AG04450 (cell line): Measurements from ENCODE around the gene TMEM185B. TPM values are rescaled to one million over a fixed set of nuclear protein-coding genes. Genes with fewer than 3 reads are reported as not detected.

ENCODE experiments used
- CTCF ChIA-PET: fragments of 300-600, 350-600 bp; formaldehyde crosslinking; extraction: SDS; loops from one replicate; lab custom pipeline; 2022; ENCODE audit warnings: antibody characterized with exemption, inconsistent platforms; lab: Charles Lee
- POLR2A ChIA-PET: fragments of 350-600 bp; formaldehyde crosslinking; extraction: SDS; loops from one replicate; lab custom pipeline; 2021; ENCODE audit warnings: antibody characterized with exemption, inconsistent platforms; lab: Yijun Ruan, JAX
- DNase-seq: peaks from one replicate; pipeline ENCODE4 v3.0.0-alpha.2; 2011; ENCODE audit warnings: low read depth, low spot score
- H3K27ac ChIP-seq: one replicate; pipeline ENCODE4 v1.5.1; 2012; ENCODE audit warnings: low read depth, low read length, control low read depth
- H3K27me3 ChIP-seq: one replicate; pipeline ENCODE4 v1.6.0; 2012; ENCODE audit warnings: low read length; ENCODE audit not compliant: control insufficient read depth, insufficient read depth
- H3K4me3 ChIP-seq: 2 replicates; pipeline ENCODE4 v1.5.1; 2011; ENCODE audit warnings: mild to moderate bottlenecking, low read depth, low read length, control low read depth
- H3K9me3 ChIP-seq: 2 replicates; pipeline ENCODE4 v1.5.1; 2012; ENCODE audit warnings: low read length; ENCODE audit not compliant: control insufficient read depth, insufficient read depth
- polyA plus RNA-seq: library from polyadenylated mRNA; depleted of rRNA; stranded (reverse); fragments of >200 nt; gene quantifications from 2 replicates; pipeline ENCODE4 v1.2.3, GENCODE V29; 2011
- TF ChIP-seq, protein P1 (sequence below): IDR thresholded peaks from 2 replicates; pipeline ENCODE4 v1.5.1; 2011; ENCODE audit warnings: low read depth, low read length, control low read depth, inconsistent platforms

The TMEM185B gene
- polyA plus RNA-seq, 1 experiment: 21.8 TPM

DNA sequence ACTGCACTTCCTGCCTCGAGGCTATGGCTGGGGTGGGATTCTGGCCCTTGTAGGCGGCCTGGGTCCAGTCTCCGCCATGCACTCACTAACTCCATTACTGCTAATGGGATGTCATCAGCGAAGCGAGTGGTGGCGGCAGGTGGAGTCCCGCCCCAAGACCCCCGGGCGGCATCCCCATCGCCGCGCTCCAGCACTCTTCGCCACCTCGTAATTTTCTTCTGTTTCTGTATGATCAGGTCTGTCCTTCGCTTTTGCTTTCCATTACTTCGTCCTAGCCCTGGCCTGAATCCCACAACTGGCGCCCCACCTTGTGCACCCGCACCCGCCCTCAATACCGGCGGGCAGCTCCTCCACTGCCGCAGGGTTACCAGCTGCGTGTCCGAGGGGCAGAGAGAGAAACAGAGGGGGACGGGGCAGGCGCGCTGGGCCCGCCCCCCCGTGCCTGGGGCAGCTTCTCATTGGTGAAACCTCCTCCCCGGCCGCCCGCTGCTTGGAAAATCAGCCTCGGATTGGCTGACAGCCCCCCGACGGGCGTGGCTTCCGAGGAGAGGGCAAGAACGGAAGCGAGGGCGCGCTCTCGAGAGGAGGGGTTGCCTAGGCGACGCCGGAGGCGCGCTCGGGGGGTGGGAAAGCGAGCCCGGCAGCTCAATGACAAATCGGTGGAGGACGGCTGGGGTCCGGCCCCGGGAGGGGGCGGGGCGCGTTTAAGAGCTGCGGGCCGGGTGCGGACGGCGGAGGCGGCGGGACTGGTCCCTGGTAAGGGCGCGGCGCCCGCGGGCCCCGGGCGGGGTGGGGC, 29.2 kb upstream of the TMEM185B start, which contains the start of gene RALB:
RALB (plus strand) TSS at position 628 of the 796 bp plus-strand sequence. CDS start 25,813 bp downstream, outside the sequence.
- DNase-seq: peak; percentile 95
- ChIA-PET CTCF (interaction anchor here (0.8 to 6.6 kb wide), 5 partner anchors 13 to 61 kb away, joined by 3 to 40 read pairs (median 4); no protein-coding TSS in a partner anchor), POLR2A (interaction anchor here (0.6 to 1.9 kb wide), 13 partner anchors 9 to 1278 kb away, joined by 3 to 11 read pairs (median 3); partner anchors contain the start of genes RNU4ATAC and TMEM185B)
- Histone ChIP-seq H3K27me3 (peaks cover 14% of the 10 kb centered on the region), H3K9me3 (no peaks in the 10 kb centered on the region; the same call in 1 of the 2 replicates), H3K4me3 (peak within 1 kb of the TSS; percentile 90), H3K27ac (peak within 1 kb of the TSS; percentile 48)
- TF ChIP-seq, protein P1, sequence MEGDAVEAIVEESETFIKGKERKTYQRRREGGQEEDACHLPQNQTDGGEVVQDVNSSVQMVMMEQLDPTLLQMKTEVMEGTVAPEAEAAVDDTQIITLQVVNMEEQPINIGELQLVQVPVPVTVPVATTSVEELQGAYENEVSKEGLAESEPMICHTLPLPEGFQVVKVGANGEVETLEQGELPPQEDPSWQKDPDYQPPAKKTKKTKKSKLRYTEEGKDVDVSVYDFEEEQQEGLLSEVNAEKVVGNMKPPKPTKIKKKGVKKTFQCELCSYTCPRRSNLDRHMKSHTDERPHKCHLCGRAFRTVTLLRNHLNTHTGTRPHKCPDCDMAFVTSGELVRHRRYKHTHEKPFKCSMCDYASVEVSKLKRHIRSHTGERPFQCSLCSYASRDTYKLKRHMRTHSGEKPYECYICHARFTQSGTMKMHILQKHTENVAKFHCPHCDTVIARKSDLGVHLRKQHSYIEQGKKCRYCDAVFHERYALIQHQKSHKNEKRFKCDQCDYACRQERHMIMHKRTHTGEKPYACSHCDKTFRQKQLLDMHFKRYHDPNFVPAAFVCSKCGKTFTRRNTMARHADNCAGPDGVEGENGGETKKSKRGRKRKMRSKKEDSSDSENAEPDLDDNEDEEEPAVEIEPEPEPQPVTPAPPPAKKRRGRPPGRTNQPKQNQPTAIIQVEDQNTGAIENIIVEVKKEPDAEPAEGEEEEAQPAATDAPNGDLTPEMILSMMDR: no peak

DNA sequence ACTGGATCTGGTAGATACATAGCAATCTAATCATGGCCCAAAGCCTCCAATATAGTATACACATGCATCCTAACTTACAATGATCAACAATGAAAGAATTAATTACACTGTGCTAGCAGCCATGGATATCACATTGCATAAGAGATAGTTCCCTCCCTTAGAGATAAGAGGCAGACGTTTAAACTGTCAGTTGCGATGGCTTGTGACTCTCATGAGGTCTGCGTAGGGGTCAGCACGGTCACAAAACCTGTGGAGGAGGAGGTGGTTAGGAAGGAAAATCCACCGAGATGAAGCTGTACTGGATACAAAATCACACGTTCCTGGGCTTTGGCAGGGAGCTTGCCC, 28.7 kb upstream of the TMEM185B start:
- ChIA-PET CTCF (interaction anchor here (0.8 to 6.6 kb wide), 5 partner anchors 12 to 62 kb away, joined by 3 to 40 read pairs (median 4); no protein-coding TSS in a partner anchor), POLR2A (interaction anchor here (0.7 to 1.9 kb wide), 10 partner anchors 12 to 1279 kb away, joined by 3 to 11 read pairs (median 4); partner anchors contain the start of genes RNU4ATAC and TMEM185B)
- peak overlapping the region; percentile 90 for H3K4me3 ChIP-seq
- peaks cover 14% of the 10 kb centered on the region for H3K27me3 ChIP-seq
- DNase-seq: no peak
- H3K9me3 ChIP-seq: no peaks in the 10 kb centered on the region; the same call in 1 of the 2 replicates
- TF ChIP-seq, protein P1: no peak
- no peak overlapping the region for H3K27ac ChIP-seq

- Histone ChIP-seq H3K9me3 (no peaks in the 10 kb centered on the region; the same call in 1 of the 2 replicates), H3K27ac (no peak overlapping the region), H3K27me3 (peaks cover 14% of the 10 kb centered on the region), H3K4me3 (no peak overlapping the region)
- CTCF ChIA-PET: interaction anchor here (1.8 to 2.5 kb wide), 3 partner anchors 11 to 62 kb away, joined by 4 to 8 read pairs (median 5); no protein-coding TSS in a partner anchor
- no peak for DNase-seq
- TF ChIP-seq, protein P1: no peak
- POLR2A ChIA-PET: interaction anchor here (1.0 to 1.9 kb wide), 2 partner anchors 33 to 433 kb away, joined by 3 to 10 read pairs; no protein-coding TSS in a partner anchor
These were observed 27.9 kb upstream of the TMEM185B start for GRCh38 chr2:120251078-120251477.

GRCh38 chr2:120250640-120251039, 27.4 kb upstream of the TMEM185B start:
- peaks cover 14% of the 10 kb centered on the region for H3K27me3 ChIP-seq
- no peak overlapping the region for H3K27ac ChIP-seq
- TF ChIP-seq, protein P1: no peak
- DNase-seq: no peak
- H3K9me3 ChIP-seq: no peaks in the 10 kb centered on the region; the same call in 1 of the 2 replicates
- POLR2A ChIA-PET: no interaction called here
- no peak overlapping the region for H3K4me3 ChIP-seq
- CTCF ChIA-PET: interaction anchor here (1.0 to 2.5 kb wide), 2 partner anchors 33 to 62 kb away, joined by 6 to 8 read pairs; no protein-coding TSS in a partner anchor
